ENCODE results near the gene LRRC4B.

LRRC4B gene

GRCh38 chr19:50498219-50499056 is 69.8 kb downstream of the LRRC4B start:
- Mint-ChIP-seq H3K27me3 (ENCODE audit: low read depth) (no peaks in the 10 kb centered on the region), H3K36me3 (ENCODE audit: low read depth) (no peaks in the 10 kb centered on the region), H3K4me1 (ENCODE audit: low read depth) (no peaks in the 10 kb centered on the region), H3K4me3 (no peak overlapping the region), H3K27ac (no peak overlapping the region), H3K9me3 (no peaks in the 10 kb centered on the region)

GRCh38 chr19:50497022-50497405 is 71.2 kb downstream of the LRRC4B start:
- no peak overlapping the region for H3K4me3 Mint-ChIP-seq
- no peaks in the 10 kb centered on the region for H3K36me3 Mint-ChIP-seq (ENCODE audit: low read depth)
- no peak overlapping the region for H3K27ac Mint-ChIP-seq
- H3K9me3 Mint-ChIP-seq = no peaks in the 10 kb centered on the region
- H3K4me1 Mint-ChIP-seq (ENCODE audit: low read depth) = peaks cover 4% of the 10 kb centered on the region
- no peaks in the 10 kb centered on the region for H3K27me3 Mint-ChIP-seq (ENCODE audit: low read depth)

GRCh38 chr19:50496189-50497021 is 71.8 kb downstream of the LRRC4B start:
- no peak overlapping the region for H3K4me3 Mint-ChIP-seq
- no peaks in the 10 kb centered on the region for H3K9me3 Mint-ChIP-seq
- H3K36me3 Mint-ChIP-seq (ENCODE audit: low read depth) = no peaks in the 10 kb centered on the region
- peaks cover 9% of the 10 kb centered on the region for H3K4me1 Mint-ChIP-seq (ENCODE audit: low read depth)
- peaks cover 6% of the 10 kb centered on the region for H3K27me3 Mint-ChIP-seq (ENCODE audit: low read depth)
- H3K27ac Mint-ChIP-seq = no peak overlapping the region

- Mint-ChIP-seq H3K36me3 (ENCODE audit: low read depth) (no peaks in the 10 kb centered on the region), H3K9me3 (no peaks in the 10 kb centered on the region), H3K27me3 (ENCODE audit: low read depth) (peaks cover 7% of the 10 kb centered on the region), H3K4me1 (ENCODE audit: low read depth) (peaks cover 9% of the 10 kb centered on the region), H3K27ac (peak overlapping the region; percentile 2), H3K4me3 (no peak overlapping the region)
Observed at GRCh38 chr19:50495020-50495531, 73.2 kb downstream of the LRRC4B start.

GRCh38 chr19:50494186-50495019 is 73.8 kb downstream of the LRRC4B start:
- no peaks in the 10 kb centered on the region for H3K36me3 Mint-ChIP-seq (ENCODE audit: low read depth)
- no peak overlapping the region for H3K27ac Mint-ChIP-seq
- peaks cover 9% of the 10 kb centered on the region for H3K4me1 Mint-ChIP-seq (ENCODE audit: low read depth)
- H3K9me3 Mint-ChIP-seq = no peaks in the 10 kb centered on the region
- no peak overlapping the region for H3K4me3 Mint-ChIP-seq
- peaks cover 7% of the 10 kb centered on the region for H3K27me3 Mint-ChIP-seq (ENCODE audit: low read depth)

- Mint-ChIP-seq H3K27ac (no peak overlapping the region), H3K4me3 (no peak overlapping the region), H3K27me3 (ENCODE audit: low read depth) (peaks cover 7% of the 10 kb centered on the region), H3K9me3 (no peaks in the 10 kb centered on the region), H3K36me3 (ENCODE audit: low read depth) (peaks cover 4% of the 10 kb centered on the region), H3K4me1 (ENCODE audit: low read depth) (peaks cover 12% of the 10 kb centered on the region)
Observed at GRCh38 chr19:50493171-50493570, 75.1 kb downstream of the LRRC4B start.

- H3K4me1 Mint-ChIP-seq (ENCODE audit: low read depth) = peaks cover 12% of the 10 kb centered on the region
- H3K9me3 Mint-ChIP-seq = no peaks in the 10 kb centered on the region
- H3K36me3 Mint-ChIP-seq (ENCODE audit: low read depth) = peaks cover 4% of the 10 kb centered on the region
- peak overlapping the region; percentile 39 for H3K4me3 Mint-ChIP-seq
- peaks cover 7% of the 10 kb centered on the region for H3K27me3 Mint-ChIP-seq (ENCODE audit: low read depth)
- peak overlapping the region; percentile 58 for H3K27ac Mint-ChIP-seq
Observed at GRCh38 chr19:50492303-50493052, 75.8 kb downstream of the LRRC4B start.

GRCh38 chr19:50490991-50491472 is 77.2 kb downstream of the LRRC4B start:
- Mint-ChIP-seq H3K9me3 (no peaks in the 10 kb centered on the region), H3K4me1 (ENCODE audit: low read depth) (peaks cover 12% of the 10 kb centered on the region), H3K36me3 (ENCODE audit: low read depth) (peaks cover 8% of the 10 kb centered on the region), H3K27me3 (ENCODE audit: low read depth) (peaks cover 7% of the 10 kb centered on the region), H3K27ac (no peak overlapping the region), H3K4me3 (no peak overlapping the region)

- Mint-ChIP-seq H3K9me3 (no peaks in the 10 kb centered on the region), H3K27me3 (ENCODE audit: low read depth) (peaks cover 7% of the 10 kb centered on the region), H3K4me3 (no peak overlapping the region), H3K27ac (no peak overlapping the region), H3K36me3 (ENCODE audit: low read depth) (peaks cover 13% of the 10 kb centered on the region), H3K4me1 (ENCODE audit: low read depth) (peaks cover 12% of the 10 kb centered on the region)
Observed at GRCh38 chr19:50490411-50490811, 77.8 kb downstream of the LRRC4B start.

GRCh38 chr19:50489461-50490011 is 78.7 kb downstream of the LRRC4B start:
- H3K27ac Mint-ChIP-seq = no peak overlapping the region

GRCh38 chr19:50488389-50489194 is 79.6 kb downstream of the LRRC4B start:
- Mint-ChIP-seq H3K4me1 (ENCODE audit: low read depth) (peaks cover 12% of the 10 kb centered on the region), H3K4me3 (no peak overlapping the region), H3K36me3 (ENCODE audit: low read depth) (peaks cover 20% of the 10 kb centered on the region), H3K27ac (no peak overlapping the region), H3K27me3 (ENCODE audit: low read depth) (peaks cover 7% of the 10 kb centered on the region), H3K9me3 (no peaks in the 10 kb centered on the region)

More at GRCh38 chr19:50489461-50490011, 78.7 kb downstream of the LRRC4B start:
- Mint-ChIP-seq H3K36me3 (ENCODE audit: low read depth) (peaks cover 20% of the 10 kb centered on the region), H3K4me1 (ENCODE audit: low read depth) (peaks cover 12% of the 10 kb centered on the region), H3K27me3 (ENCODE audit: low read depth) (peaks cover 7% of the 10 kb centered on the region), H3K9me3 (no peaks in the 10 kb centered on the region), H3K4me3 (no peak overlapping the region)

GRCh38 chr19:50486823-50487515 is 81.3 kb downstream of the LRRC4B start:
- H3K27me3 Mint-ChIP-seq (ENCODE audit: low read depth) = peaks cover 7% of the 10 kb centered on the region
- H3K27ac Mint-ChIP-seq = no peak overlapping the region
- H3K4me3 Mint-ChIP-seq = no peak overlapping the region
- no peaks in the 10 kb centered on the region for H3K9me3 Mint-ChIP-seq
- H3K36me3 Mint-ChIP-seq (ENCODE audit: low read depth) = peaks cover 26% of the 10 kb centered on the region
- H3K4me1 Mint-ChIP-seq (ENCODE audit: low read depth) = peaks cover 8% of the 10 kb centered on the region

Measured in T-helper 1 cell treated with Interleukin-12 subunit alpha and Interleukin-12 subunit beta and Interleukin-4 antibody, amounts not matched to agents 30 μg/mL and 1 μg/mL, for 36 hours (primary cell).